ENCODE results near the gene FAT1.

GRCh38 chr4:186554914-186555827 lies 168.5 kb downstream of the FAT1 start, which contains the start of gene MTNR1A:
- TF ChIP-seq CTCF (IDR thresholded peaks at IDR 0.05): no peak
- TF ChIP-seq POLR2A (IDR thresholded peaks at IDR 0.05): no peak

All from right lobe of liver (tissue), 4 donors.